NCI-H1105 (cell line): ENCODE measurements around the gene NPB.
A peak's percentile ranks its signal among the peaks of the same experiment; 100 is the strongest.

Experiments used
- DNase-seq: peaks from one replicate; lab custom pipeline; 2025; lab: John Stamatoyannopoulos, UW

Gene NPB

GRCh38 chr17:81869221-81870130, 32.6 kb upstream of the NPB start:
- DNase-seq, result no peak

DNA sequence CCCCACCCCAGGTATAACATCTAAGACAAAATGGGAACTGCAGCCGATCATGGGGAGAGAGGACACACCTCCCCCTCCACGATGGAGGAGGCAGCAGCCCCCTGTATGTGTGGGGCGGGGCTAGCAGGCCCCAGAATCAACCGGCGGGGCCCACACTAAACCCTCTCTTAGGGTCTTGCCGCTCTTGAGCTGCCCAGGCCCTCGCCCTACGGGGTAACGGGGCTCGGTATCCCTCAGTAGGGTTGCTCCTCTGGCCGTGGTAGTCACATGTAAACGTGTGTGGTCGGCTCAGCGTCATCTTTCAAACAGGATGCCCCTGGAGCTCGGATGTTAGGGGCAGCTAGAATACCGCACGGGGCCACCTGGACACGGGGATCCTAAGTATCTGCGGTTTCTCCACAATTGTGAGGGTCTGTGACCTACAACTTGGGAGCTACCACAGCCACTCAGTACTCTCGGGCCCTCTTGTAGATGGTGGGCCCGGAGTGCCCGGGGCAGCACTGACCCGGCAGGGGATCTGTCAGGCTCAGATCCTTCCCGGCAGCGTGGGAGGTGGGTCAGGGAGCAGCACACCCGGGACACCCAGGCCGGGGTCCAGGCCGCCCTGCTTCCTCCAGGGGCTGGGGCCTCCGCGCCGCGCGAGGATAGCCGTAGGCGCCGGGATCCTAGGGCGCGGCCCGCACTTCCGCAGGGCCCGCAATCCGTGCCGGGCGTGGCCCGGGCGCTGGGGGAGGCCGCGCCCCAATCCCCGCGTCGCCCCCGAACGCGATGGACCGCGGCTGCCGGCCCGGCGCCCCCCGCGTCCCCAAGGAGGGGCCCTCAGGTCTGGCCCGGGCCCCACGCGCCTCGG, 31.7 kb upstream of the NPB start:
- no peak for DNase-seq

GRCh38 chr17:81870981-81871386, 31.1 kb upstream of the NPB start, which contains the start of gene ARHGDIA:
Gene ARHGDIA (minus strand): TSS chr17:81871337. CDS start chr17:81869930, 1,407 bp downstream.
- peak; percentile 74 for DNase-seq

DNA sequence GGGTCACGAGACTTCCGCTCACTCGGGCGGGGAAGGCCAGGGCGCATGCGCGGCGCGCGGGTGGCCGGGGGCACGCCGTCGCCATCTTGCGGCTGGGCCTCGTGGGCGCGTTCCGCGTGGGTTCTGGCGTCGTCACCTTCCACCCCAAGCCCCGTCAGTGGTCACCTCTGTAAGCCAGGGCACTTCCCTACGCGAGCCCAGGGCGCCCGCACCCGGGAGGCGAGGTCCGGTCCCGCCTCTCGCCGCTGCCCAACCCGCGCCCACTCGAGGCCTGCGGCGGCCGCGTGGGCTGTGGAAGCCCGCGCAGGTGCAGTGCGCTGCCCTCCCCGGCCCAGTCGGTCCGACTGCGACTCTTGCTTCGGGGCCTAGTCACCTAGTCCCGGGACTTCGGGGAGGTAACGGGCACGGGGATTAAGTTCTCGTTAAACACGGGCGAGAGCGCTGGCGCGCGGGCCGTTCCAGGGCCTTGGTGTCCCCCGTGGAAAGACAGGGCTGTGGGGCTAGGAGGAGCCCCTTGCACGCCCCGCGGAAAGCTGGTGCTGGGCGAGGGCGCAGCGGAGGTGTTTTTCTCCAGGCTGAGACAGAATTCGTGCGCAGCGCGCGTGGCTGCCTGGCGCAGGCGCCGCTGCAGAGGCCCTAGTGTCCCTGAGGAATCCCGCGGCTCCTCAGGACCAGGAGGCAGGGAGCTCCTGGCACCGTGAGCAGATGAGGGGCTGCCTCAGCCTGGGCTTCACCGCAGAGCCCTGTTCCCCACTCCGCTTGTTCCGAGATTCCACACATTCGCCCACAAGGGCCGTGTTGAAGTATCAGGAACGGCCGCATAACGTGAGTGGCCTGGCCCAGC, 30.4 kb upstream of the NPB start:
- no peak for DNase-seq

GRCh38 chr17:81877569-81877968, 24.5 kb upstream of the NPB start:
- DNase-seq, result no peak

GRCh38 chr17:81878294-81878693, 23.7 kb upstream of the NPB start:
- no peak for DNase-seq

- DNase-seq, result no peak
These were observed 22.9 kb upstream of the NPB start for GRCh38 chr17:81879121-81879520.

- no peak for DNase-seq
These were observed 17.5 kb upstream of the NPB start for GRCh38 chr17:81884520-81884919.

DNA sequence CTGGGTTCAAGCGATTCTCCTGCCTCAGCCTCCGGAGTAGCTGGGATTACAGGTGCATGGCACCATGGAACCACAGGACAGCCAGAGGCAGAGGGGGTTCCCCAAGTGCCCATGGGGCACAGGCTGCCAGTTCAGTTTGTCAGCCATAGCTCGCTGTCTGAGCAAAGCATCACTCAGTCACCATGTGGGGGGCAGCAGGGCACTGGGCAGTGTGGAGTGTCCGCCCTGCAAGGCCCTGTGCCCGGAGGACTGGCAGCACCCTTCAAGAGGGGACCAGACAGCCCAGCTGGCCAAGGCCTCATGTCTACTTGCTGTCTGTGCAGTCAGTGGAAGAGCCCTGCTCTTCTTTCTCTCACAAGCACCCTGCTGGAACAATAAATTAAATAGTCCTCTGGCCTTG, 17.1 kb upstream of the NPB start:
- no peak for DNase-seq

- no peak for DNase-seq
These were observed 16.6 kb upstream of the NPB start for GRCh38 chr17:81885454-81885853.

DNA sequence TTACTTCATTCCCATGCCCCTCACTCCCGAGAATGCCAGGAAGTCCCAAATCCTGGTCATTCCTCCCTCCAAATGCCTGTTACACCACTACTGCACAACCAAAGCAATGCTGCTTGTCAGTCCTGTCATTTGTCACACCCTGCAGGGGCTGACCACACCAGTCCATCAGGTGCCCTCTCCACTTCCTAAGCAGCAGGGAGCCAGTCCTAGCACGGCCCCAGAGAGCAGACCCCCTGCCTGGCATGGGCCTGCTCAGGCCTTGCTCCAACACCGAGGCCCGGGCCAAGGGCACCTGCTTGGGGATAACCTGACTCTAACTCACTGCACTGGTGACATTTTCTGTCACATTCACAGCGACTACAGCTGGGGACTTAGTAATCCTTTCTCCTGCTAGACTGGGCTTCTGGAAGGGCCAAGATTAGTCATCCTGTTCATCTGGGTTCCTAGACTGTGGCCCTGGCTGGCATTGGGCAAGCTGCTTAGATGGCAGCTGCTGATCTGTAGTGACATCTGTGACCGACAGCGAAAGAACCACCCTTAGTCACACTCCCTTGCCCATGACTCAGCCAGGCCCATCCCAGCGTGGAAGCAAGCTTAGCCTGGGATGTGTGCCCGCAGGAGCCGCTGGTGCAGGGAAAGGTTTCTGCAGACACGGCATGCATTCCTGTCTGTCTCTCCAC, 16.0 kb upstream of the NPB start:
- no peak for DNase-seq

DNA sequence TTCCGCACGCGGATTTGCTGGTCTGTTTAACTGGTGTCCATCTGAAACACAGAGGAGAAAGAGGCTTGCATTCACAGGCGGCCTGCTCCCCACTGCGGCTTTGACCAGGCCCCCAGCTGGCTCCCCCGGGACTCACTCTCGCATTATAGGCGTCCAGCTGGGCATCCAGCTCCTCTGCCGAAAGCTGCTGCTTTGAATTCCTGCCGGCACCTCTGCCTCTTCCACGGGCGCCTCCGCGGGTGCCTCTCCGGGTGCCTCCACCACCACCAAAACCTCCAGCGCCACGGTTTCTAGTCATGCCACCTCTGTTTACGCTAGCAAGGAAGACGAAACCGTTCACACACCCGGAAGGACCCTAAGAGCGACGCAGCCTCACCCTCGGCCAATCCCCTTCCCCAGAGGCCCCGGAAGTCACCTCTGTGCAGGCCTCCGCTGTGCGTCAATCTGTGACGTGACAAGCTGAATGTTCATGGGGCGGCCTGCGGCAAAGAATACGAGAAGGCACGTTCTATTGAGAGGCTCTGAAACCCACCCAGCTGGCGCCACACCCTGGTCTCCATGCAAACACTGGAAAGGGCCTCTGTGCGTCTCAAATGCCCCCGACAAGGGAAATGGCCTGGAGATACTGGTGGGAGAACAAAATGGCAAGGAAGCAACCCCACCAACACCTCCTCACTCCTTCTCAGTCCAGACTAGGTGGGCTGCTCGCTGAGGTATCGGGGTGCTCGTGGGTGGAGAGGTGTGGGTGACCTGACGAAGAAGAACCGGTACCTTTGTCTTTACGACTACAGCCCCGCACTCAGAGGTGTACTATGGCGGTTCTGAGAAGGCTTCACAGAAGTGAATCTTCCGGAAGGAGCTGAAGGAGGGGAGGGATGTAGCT, 13.7 kb upstream of the NPB start:
- no peak for DNase-seq

DNA sequence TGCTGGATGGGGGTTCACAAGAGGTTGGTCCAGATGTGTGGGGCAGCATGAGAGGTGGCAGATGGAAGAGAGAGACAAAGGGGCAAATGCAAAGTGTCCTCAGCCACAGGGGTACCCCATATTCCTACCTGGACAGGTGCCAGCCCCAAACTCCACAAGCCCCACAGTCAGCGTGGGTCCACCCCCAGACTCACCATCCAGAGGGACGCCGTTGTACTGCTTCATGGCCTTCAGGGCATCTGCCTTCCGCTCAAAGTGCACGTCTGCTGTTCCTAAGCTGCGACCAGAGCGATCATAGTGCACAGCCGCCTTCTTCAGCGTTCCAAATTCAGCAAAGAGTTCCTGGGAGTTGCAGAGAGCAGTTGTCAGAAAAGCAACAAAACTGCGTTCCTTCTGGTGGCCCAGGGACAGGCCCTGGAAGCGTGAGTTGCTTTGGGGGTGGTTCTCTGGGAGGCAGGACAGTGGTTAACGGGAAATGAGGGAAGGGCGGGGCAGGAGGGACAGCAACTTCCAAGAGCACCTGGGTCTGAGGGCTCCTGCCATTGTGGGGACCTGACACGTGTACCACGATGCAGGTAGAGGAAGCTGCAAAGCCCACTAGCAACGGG, 12.9 kb upstream of the NPB start:
- no peak for DNase-seq

DNA sequence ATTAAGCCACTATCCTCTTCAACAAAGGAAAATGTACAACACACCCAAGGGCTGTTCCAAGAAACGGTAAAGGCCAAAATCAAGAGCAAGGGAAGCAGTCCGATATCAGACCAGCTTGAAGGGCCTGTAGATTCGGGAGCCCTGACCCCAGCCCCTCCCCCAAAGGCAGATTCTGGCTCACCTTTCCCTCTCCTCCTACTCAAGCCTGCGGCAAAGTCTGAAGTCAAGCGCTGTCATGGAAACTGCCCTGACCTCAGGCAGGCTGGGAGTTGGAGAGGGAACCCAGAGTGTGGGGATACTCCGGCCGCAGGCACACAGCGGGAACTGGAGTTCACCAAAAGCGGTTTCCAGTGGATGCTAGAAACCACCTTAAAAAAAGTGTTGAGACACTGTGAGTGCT, 12.4 kb upstream of the NPB start:
- DNase-seq, result no peak

DNA sequence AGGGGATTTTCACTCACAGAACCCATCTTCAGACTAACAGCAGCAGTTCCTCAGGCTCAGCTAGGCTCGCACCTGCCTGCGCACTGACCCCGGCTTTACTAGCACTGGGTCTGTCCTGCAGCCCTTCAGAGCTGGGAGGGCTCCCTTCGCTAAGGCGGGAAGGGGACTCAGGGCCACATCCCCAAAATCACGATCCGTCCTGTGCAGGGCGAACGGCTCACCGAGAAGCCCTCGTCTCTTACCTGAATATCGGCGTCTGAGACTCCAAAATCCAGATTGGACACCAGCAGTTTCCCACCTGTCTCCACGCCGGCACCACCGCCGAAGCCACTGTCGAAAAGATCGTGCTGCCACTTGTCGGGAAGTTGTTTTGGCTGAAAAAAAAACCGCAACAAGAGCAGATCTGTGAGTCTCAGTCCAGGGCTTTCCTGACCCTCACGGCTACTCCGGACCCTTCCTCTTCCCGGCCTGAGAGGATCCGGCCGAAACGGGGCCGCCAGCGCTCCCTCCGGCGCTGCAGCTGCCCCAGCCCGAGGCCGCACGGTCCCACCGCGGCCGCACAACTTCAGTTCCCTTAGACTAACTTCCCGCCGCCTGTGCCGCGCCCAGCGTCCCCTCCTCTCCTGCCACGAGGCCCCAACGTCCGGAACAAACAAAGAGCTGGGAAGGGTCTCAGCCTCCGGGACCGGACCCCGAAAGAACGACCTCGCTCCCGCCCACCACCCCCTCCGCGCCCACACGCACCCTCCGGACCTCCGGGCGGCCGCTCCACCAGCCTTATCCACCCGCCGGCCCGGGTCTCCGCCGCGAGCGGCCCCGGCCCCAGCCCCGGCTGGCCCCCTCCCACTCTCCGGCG, 11.4 kb upstream of the NPB start:
- no peak for DNase-seq

GRCh38 chr17:81891303-81891552, 10.8 kb upstream of the NPB start:
- no peak for DNase-seq

DNA sequence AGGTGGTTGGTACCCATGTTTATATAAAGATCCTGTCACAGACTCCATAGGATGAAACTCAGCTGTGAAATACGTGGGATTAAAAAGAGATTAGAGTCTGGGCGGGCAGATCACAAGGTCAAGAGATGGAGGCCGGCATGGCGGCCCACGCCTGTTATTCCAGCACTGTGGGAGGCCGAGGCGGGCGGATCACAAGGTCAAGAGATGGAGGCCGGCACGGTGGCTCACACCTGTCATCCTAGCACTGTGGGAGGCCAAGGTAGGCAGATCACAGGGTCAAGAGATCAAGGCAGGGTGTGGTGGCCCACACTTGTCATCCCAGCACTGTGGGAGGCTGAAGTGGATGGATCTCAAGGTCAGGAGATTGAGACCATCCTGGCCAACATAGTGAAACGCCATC, 6.6 kb upstream of the NPB start:
- no peak for DNase-seq

GRCh38 chr17:81898029-81898866, 3.8 kb upstream of the NPB start:
- no peak for DNase-seq
